Inflammatory macrophage treated with lipopolysaccharide for 1 hour (primary cell): Measurements from ENCODE around the gene CEP20.
A peak's percentile ranks its signal among the peaks of the same experiment; 100 is the strongest.
"Not testable (repeated sequence)": the region's sequence is repeated elsewhere in the genome, so short reads cannot be mapped to it uniquely, and the experiment has no call there.

Experiments
- DNase-seq, 2 donors: peaks; one replicate each; pipeline ENCODE4 v3.0.0-alpha.2; 2020 to 2022

The CEP20 gene

DNA sequence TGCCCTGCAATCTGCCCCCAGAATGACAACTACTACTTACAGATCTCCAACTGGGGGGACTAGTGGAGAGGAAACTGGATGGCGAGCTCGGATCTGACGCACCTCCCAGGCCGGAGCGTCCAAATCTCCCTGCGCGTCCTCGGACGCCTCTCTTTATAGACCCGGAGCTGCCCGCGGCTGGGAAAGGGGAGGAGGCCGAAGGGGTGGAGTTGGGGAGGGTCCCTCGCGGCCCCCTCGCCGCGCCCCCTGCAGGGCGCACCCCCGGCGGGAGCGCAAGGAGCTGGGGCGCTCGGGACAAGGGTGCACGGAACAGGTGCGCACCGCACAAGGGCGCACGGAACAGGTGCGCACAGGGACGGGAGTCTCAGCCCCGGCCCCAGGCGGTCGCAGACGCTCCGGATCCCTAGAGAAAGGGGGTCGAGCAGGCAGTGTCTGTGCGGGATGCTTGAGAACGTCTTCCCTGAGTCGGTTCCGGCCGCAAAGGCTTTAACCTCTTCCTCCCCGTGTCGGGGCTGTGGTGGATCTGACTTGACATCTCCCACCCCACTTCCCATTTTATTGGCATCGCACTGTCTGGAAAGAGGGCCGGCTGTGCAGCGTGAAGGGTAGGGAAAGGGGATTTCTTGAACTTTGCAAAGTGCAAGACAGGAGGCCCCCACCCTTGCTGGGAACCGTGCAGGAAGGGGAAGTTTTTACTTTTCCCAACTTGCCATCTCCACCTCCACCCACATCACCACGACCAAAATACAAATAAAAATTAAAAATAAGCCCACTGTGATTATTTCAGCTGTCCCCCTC, 31.3 kb downstream of the CEP20 start, which contains the start of gene MYH11:
MYH11 (minus strand) TSS at position 128 of the 798 bp plus-strand sequence. CDS start 18,776 bp downstream, outside the sequence.
- DNase-seq, result peak; percentile 57 to 75

DNA sequence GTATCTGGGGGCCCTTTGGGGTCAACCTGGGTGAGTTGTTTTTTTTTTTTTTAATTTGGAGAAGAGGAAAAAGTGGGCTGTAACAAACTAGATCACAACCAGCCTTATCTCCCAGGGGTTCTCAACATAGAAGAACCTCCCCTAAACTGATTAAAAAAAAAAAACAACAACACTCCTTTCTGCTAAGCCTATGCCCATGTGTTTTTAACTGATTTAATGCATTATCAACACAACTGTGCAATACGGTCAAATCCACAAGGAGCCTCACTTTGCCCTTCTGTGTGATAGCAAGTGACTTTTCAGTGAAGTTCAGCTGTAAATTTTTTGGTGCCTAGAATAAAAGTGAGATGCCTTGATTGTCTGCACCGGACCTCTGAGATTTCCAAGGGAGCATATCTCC, 32.2 kb downstream of the CEP20 start:
- no peak for DNase-seq

DNA sequence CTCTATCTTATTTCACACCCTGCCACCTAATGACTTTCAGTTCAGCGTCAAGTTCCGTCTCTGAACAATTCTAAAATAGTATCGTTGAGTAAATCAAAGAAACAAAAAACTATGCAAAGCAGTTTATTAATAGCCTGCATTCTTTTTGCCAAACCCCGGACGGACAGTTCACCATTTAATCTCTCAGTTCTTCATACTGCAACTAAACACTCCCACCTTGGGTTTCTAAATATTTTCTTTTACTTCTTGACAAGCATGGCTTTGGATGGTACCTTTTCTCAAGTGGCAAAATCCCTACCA, 32.7 kb downstream of the CEP20 start:
- no peak for DNase-seq

DNA sequence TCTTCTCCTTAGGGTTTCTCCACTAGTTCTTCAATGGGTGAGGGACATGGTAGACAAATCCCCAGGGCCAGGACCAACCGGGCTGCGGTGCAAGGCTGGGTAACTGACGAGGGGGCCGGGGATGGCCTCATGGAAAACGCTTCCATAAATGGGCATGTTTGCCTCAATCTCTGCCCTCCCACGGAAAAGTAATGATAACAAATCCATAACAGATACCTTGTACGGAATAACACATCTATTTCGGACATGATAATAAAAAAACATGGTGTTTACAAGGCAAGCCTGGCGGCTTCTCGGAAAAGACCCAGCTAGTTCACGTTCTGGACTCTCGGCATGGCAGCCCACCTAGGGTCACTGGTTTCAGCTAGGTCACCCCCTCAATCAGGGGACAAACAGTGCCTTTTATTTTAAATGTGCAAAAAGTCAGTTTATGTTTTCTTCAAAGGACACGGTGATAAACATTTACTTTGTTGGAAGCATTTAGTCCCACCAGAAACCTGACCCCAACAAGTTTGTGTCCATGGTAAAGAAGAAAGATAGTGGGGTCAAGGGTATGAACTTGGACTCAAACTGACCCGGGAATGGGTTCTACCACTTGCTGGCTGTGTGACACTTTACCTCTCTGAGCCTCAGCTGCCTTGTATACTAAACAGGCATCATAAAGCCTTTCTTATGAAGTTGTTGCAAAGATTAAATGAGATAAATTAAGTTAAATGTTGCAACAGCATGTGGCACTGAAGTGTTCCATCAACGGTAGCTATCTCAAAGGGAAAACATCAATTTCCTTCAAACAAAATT, 33.3 kb downstream of the CEP20 start:
- DNase-seq, result no peak

DNA sequence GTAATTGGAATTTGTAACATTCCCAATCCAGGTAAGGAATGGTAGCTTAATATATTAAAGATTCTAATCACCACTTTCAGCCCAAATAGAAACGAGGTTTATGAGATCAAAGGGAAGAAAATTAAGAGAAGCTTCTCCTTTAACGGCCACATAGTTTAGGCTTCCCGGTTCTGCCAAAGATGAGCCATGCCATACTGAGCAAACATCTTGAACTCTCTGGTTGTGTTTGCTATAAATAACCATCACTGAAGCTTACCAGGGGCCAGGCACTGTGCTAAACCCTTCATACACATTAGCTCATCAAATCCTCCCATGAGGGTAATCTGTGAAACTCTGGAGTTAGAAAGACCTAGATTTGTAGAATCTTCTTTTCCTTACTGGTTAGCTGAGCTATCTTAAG, 34.3 kb downstream of the CEP20 start:
- DNase-seq, result no peak

DNA sequence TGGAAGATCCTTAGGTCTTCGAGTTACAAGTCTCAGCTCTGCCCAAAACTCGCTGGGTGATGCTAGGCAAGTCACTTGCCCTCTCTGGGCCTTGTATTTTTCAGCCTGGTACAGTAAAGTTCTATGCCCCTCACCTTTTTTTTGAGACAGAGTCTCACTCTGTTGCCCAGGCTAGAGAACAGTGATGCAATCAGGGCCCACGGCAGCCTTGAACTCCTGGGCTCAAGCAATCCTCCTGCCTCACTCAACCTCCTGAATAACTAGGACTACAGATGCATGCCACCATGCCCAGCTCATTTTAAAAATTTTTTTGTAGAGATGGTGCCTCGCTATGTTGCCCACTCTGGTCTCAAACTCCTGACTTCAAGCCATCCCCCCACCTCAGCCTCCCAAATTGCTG, 35.4 kb downstream of the CEP20 start:
- no peak for DNase-seq

DNA sequence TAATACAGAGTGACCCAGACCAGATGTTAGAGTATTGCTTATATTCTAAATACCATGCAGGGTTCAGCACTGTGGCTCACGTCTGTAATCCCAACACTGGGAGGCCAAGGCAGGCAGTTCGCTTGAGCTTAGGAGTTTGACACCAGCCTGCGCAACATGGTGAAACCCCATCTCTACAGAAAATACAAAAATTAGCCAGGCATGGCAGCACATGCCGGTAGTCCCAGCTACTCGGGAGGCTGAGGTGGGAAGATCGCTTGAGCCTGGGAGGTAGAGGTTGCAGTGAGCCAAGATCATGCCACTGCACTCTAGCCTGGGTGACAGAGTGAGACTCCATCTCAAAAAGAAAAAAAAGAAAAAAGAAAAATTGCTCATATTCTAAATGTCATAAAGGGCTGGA, 37.8 kb downstream of the CEP20 start:
- not testable (repeated sequence) for DNase-seq

DNA sequence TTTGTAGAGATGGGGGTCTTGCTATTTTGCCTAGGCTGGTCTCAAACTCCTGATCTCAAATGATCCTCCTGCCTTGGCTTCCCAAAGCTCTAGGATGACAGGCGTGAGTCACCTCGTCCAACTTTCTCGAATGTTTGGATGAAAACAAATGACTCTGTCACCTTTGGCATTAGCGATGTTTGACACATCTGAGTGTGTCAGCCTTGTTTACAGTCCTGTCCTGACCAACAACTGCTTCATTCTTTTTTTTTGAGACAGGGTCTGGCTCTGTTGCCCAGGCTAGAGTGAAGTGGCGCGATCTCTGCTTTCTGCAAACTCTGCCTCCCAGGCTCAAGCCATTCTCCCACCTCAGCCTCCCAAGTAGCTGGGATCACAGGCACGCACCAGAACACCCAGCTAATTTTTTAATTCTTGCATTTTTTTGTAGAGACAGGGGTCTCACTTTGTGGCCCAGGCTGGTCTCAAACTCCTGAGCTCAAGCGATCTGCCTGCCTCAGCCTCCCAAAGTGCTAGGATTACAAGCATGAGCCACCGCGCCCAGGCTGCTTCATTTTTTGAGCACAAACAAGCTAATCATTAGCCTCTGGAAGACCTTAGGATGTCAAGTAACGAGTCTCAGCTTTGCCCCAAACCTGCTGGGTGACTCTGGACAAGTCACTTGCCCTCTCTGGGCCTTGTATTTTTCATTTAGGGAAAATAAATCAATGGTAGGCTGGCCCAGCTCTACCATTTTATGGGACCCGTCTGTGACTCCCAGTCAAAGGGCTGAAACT, 39.0 kb downstream of the CEP20 start:
- DNase-seq, result no peak

DNA sequence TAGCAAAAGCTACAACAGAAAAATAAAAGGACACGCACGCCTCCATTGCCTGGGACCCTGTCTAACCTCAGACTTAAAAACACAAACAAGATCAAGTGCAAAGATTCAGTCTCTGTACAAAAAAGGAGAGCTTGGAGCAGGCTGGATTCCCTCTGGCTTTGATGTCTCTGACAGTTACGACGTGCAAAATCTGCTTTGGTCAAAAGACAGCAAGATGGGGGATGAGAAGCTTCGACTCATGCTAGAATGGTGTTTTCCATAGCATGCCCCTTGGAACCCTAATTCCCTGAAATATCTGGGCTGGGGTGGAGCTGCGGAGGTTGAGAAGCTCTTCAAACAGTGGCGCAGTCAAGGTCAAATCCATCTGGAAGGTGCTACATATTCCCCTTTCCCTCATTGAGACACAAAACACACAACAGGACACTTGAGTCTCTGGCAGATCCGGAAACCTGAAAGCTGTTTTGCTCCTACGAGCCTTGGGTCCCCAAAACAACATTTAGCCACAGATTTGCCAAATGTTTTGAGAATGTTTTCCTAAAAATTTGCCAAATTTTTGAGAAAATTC, 40.7 kb downstream of the CEP20 start:
- DNase-seq, result no peak

DNA sequence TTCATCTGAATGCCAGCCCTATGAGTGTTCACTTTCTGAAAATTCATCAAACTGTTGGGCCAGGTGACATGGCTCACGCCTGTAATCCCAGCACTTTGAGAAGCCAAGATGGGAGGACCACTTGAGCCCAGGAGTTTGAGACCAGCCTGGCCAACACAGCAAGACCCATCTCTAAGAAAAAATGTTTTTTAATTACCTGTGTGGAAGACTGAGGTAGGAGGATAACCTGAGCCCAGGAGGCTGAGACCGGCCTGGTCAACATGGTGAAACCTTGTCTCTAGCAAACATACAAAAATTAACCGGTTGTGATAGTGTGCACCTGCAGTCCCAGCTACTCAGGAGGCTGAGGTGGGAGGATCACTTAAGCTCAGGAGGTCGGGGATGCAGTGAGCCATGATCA, 41.9 kb downstream of the CEP20 start:
- DNase-seq, result no peak

DNA sequence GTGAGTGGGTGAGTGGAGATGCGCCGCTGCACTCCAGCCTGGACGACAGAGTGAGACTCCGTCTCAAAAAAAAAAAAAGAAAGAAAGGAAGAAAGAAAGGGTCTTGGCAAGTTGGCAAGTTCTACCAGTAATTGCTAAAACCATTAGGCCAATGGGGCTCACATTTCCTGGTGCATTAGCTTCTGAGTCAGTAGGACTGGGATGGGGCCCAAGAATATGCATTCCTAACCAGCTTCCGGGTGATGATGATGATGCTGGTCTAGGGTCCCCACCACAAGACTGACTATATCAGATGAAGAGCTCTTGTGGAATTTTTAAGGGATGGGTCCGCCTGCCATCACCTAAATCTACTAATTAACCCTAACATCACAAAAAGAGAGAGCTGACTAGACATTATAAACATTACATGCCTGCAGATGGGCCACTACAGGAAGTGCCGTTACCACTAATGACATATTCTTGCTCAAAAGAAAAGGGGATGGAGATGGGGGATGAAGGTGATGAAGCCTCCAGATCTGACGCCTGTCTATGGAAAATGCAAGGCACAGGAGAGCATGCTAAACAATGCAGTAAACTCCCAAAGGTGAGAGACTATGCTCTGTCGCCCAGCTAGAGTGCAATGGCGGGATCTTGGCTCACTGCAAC, 44.6 kb downstream of the CEP20 start:
- DNase-seq, result no peak

DNA sequence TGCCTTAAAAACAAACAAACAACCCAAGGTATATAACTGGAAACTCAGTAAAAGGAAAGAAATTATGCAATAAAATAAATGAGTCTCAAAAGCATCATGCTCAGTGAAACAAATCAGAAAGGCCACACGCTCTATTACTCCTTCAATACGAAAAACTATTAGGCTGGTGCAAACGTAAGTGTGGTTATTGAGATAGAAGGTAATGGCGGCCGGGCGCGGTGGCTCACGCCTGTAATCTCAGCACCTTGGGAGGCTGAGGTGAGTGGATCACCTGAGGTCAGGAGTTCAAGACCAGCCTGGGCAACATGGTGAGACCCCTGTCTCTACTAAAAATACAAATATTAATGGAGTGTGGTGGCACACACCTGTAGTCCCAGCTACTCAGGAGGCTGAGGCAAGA, 49.2 kb downstream of the CEP20 start:
- DNase-seq, result not testable (repeated sequence)

DNA sequence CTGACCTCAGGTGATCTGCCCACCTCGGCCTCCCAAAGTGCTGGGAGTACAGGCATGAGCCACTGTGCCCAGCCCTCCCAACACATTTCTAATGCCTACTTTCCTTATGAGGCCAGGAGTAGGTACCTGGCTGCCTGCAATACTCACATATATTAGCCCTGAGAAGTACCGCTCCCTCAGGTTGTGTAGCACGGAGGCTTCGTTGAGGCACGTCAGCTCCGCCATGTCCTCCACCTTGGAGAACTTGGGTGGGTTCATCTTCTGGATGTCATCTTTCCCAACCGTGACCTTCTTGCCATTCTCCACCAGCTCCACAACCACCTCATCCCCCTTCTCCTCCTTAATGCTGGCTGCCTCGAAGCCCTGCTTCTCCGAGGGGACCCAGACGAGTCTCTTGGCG, 50.6 kb downstream of the CEP20 start:
- DNase-seq, result no peak

DNA sequence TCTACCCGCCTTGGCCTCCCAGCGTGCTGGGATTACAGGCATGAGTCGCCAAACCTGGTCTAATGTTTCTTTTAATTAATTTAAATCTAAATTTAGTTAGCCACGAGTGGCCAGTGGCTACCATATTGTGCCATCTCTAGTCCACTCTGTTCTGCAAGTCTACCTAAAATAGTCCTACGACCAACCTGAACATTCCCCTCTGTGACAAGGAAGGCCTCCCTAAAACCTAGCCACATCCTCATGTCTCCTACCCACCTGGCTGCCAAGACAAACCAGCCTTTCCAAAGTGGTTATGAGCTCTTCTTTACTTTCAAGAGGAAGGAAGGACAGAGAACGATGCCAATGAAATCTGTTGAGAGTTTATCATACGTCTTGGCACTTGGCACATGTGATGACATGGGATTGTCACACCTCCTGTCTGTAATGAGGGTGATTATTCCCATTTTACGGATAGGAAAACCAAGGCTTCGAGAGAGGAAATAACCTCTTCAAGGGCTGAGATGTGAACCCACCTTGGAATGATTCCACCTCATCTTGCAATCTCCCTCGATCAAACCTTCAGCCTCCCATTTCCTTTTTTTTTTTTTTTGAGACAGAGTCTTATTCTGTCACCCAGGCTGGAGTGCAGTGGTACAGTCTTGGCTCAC, 51.3 kb downstream of the CEP20 start:
- no peak for DNase-seq

DNA sequence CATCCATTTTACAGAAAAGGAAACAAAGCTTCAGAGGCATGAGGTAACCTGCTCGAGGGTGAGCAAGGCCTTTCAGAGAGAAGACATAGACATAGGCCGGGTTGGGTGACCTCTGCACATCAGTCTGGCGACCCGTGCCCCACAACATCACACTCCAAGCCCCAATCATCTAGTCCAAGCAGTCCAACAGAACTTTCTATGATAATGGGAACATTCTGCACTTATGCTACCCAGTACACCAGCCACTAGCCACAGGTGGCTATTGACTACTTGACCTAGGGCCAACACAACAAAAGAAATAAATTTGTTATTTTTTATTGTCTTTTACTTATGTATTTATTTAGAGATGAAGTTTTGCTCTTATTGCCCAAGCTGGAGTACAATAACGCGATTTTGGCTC, 52.3 kb downstream of the CEP20 start:
- no peak for DNase-seq

DNA sequence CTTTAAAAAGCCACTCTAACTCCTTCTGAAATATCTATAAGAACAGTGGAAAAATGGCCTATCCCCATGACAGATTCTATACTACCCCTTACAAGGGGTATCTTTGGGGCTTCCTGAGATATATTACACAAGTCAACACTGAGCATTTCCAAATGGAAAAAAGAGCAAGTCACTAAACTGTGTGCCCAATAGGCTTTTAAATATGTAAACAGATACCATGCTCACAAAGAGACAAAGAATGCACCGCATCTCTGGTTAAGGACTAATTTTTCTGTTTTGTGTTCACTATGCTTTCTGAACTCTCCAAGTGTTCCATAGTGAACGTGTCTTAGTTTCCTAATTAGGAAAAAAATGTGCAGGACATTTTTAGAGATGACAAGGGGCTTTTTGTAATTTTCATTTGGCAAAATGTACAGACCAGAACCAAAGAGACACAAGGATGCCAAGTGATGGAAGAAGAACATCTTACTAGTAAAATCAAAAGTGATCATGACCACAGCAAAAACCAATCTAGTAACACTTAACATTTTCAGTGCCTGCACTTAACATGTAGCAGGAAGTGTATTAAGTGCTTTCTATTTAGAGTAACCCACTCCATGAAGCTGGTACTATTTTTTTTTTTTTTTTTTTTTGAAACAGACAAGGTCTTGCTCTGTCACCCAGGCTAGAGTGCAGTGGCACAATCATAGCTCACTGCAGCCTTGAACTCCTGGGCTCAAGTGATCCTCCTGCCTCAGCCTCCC, 53.1 kb downstream of the CEP20 start:
- no peak for DNase-seq

DNA sequence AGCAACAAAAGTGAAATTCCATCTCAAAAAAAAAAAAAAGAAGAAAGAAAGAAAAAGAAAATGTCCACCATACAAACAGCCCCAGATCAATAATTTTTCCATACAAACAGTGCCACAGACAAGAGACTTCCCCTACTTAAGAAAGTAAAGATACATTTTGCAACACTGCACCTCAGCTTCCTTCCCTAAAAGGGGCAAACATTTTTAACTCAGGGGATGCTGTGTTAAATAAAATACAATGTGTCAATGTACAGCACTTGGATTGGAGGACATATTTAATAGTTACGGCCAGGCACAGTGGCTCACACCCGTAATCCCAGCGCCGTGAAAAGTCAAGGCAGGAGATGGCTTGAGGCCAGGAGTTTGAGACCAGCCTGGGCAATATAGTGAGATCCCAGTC, 53.9 kb downstream of the CEP20 start:
- DNase-seq, result peak in 1 of 2 donors; percentile 35

DNA sequence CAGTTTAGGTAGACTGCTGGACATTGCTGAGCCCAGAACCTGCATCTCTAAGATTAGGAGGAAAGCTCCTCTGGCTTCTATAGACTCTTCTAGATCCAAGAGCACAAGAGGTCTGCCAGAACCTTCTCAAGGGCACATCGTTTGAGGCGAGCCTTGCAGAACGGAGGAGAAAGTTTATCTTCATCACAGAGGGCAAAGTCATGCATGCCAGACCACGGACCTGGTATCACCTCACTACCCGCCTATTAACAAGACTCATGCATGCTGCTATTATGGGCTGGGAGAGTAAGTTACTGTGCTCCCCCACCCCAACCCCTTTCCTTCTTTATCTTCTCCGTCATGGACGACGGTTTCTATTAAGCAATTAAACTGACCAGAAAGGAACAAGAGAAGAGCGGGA, 54.9 kb downstream of the CEP20 start:
- DNase-seq, result no peak

DNA sequence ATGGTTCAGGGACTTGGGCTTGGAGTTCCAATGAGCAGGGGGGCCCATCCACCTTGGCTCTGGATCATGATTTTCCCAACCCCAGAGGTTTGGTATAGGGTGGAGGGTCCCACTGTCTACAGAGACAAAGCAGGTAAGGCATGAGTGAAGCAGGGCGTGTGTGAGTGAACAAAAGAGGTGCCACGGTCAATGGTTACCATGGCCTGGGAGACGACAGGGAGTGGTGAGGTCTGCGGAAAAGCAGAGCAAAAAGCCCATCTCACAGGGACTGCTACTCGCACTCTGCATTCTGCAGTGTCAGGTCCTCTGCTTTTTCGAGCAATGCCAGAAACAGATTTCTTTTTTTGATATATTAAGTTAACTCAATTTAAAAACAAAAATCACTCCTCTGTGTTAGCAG, 56.2 kb downstream of the CEP20 start:
- no peak for DNase-seq

DNA sequence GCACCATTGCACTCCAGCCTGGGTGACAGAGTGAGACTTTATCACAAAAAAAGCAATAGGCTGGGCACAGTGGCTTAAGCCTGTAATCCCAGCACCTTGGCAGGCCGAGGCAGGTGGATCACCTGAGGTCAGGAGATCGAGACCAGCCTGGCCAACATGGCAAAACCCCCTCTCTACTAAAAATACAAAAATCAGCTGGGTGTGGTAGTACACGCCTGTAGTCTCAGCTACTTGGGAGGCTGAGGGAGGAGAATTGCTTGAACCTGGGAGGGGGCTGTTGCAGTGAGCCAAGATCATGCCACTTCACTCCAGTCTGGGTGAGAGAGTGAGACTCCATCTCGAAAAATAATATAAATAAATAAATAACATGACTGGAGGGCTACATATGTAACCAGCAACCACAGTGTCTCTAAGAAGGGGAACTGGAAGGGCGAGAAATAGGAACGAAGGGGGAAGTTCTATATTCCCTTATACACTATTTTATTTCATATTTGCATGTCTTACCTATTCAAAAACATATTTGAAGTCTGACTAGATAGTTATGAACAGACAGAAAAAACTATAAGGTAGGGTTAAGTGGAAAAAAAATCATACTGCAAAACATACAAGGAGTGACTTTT, 57.5 kb downstream of the CEP20 start:
- DNase-seq, result peak; percentile 41 to 46

DNA sequence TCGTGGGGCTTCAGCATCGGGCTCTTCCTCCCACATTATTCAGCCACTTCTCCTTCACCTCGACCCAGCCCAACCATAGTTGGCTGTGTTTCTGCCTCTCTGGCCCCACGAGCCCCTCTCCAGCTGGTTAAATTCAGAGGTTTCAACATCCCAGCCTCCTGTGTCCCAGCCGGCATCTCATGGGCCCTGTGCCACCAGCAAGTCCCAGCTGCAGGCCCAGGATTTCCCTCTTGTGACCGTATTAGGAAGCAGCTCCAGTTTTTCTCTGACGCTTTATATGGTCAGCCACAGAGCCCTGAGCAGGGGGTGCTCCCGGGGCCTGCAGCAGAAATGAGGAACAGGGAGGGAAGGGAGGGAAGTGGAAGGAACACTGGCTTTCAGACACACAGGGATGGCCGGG, 58.9 kb downstream of the CEP20 start:
- peak; percentile 29 for DNase-seq
